B cell (primary cell): ENCODE data around the gene TLL1. TPM values are rescaled to one million over a fixed set of nuclear protein-coding genes. Genes with fewer than 3 reads are reported as not detected.

Source experiments
- ATAC-seq: fragments of 200-7000 bp; cut with Tn5 transposase; one replicate; pipeline ENCODE4 v1.10.0; 2021; ENCODE audit warnings: low read depth, mild to moderate bottlenecking, moderate number of reproducible peaks, moderate library complexity
- CTCF ChIA-PET: fragments of 350-600 bp; sonication (Branson Sonifier 250); formaldehyde crosslinking; loops from one replicate; lab custom pipeline; 2021; ENCODE audit warnings: antibody characterized with exemption, inconsistent platforms; lab: Charles Lee
- POLR2A ChIA-PET: fragments of 350-600 bp; sonication (Branson Sonifier 250); formaldehyde crosslinking; loops from one replicate; lab custom pipeline; 2021; ENCODE audit warnings: antibody characterized with exemption; lab: Charles Lee
- DNase-seq: peaks from one replicate; pipeline ENCODE4 v3.0.0; 2013
- H2AFZ ChIP-seq: 2 replicates; pipeline ENCODE4 v1.6.1; 2012; ENCODE audit warnings: mild to moderate bottlenecking, low read depth, low read length; ENCODE audit not compliant: insufficient read depth, poor library complexity, severe bottlenecking
- H3K27ac ChIP-seq, 2 donors: 1 replicate in 1 of 2; 2 replicates in 1 of 2; pipeline ENCODE4 v1.5.1; 2012 to 2013; ENCODE audit warnings: low read length in 2 of 2, mild to moderate bottlenecking in 2 of 2, moderate library complexity in 1 of 2
- H3K27me3 ChIP-seq, 4 experiments: fragments of 200-600 bp in 1 of 4; sonication (generic) in 1 of 4; replicated peaks in 1 of 4; 1 replicate in 2 of 4; 2 replicates in 2 of 4; pipeline versions ENCODE4 v1.6.1 to v1.7.0; 2013 to 2016; ENCODE audit warnings: low read length in 3 of 4, mild to moderate bottlenecking in 2 of 4, mixed read lengths in 1 of 4, moderate library complexity in 1 of 4; ENCODE audit not compliant: insufficient read depth in 4 of 4, control insufficient read depth in 3 of 4; ENCODE audit errors: control extremely low read depth in 1 of 4
- H3K36me3 ChIP-seq, 2 experiments: replicated peaks in 1 of 2; 1 replicate in 1 of 2; 2 replicates in 1 of 2; pipeline versions ENCODE4 v1.6.1 to v1.7.1; 2013; ENCODE audit warnings: low read length in 1 of 2; ENCODE audit not compliant: insufficient read depth in 2 of 2, control insufficient read depth in 1 of 2; ENCODE audit errors: control extremely low read depth in 1 of 2, extremely low read depth in 1 of 2
- H3K4me1 ChIP-seq, 2 donors: fragments of 200-600 bp in 1 of 2; sonication (generic) in 1 of 2; 1 replicate in 1 of 2; 2 replicates in 1 of 2; pipeline versions ENCODE4 v1.5.1 to v1.6.1; 2013 to 2017; ENCODE audit warnings: low read length in 2 of 2; ENCODE audit not compliant: control insufficient read depth in 2 of 2, insufficient read depth in 2 of 2
- H3K4me2 ChIP-seq: replicated peaks from 2 replicates; pipeline ENCODE3; 2012; ENCODE audit warnings: mild to moderate bottlenecking, low read depth, low read length; ENCODE audit not compliant: poor library complexity, severe bottlenecking
- H3K4me3 ChIP-seq, 5 experiments: fragments of 200-600 bp in 1 of 5; sonication (generic) in 1 of 5; 1 replicate in 3 of 5; 2 replicates in 2 of 5; pipeline versions ENCODE4 v1.5.1 to v1.7.0; 2011 to 2016; ENCODE audit warnings: low read length in 4 of 5, mild to moderate bottlenecking in 4 of 5, low read depth in 2 of 5, control low read depth in 1 of 5, moderate library complexity in 1 of 5; ENCODE audit not compliant: insufficient read depth in 1 of 5; ENCODE audit errors: control extremely low read depth in 1 of 5, extremely low read depth in 1 of 5
- H3K79me2 ChIP-seq: fragments of 200-600 bp; sonication (generic); one replicate; pipeline ENCODE4 v1.6.0; 2016; ENCODE audit warnings: low read length; ENCODE audit not compliant: control insufficient read depth, insufficient read depth
- H3K9ac ChIP-seq: fragments of 200-600 bp; sonication (generic); 2 replicates; pipeline ENCODE4 v1.6.1; 2017; ENCODE audit warnings: mild to moderate bottlenecking, low read length, moderate library complexity
- H3K9me3 ChIP-seq, 3 donors: one replicate each; pipeline versions ENCODE4 v1.6.1 to v1.7.1; 2013; ENCODE audit warnings: low read length in 2 of 3; ENCODE audit not compliant: control insufficient read depth in 2 of 3, insufficient read depth in 1 of 3; ENCODE audit errors: control extremely low read depth in 1 of 3
- H4K20me1 ChIP-seq: 2 replicates; pipeline ENCODE4 v1.6.0; 2012; ENCODE audit warnings: mild to moderate bottlenecking, low read length; ENCODE audit not compliant: insufficient read depth, control insufficient read depth, poor library complexity, severe bottlenecking
- H3K27ac Mint-ChIP-seq: one replicate; pipeline ENCODE4 v1.8.0; 2021; ENCODE audit warnings: mixed read lengths
- H3K27me3 Mint-ChIP-seq: one replicate; pipeline ENCODE4 v1.8.0; 2021; ENCODE audit warnings: mixed read lengths
- H3K4me1 Mint-ChIP-seq: one replicate; pipeline ENCODE4 v1.8.0; 2021; ENCODE audit warnings: mixed read lengths
- H3K4me3 Mint-ChIP-seq: one replicate; pipeline ENCODE4 v1.8.0; 2021; ENCODE audit warnings: mixed read lengths
- H3K9me3 Mint-ChIP-seq: one replicate; pipeline ENCODE4 v1.8.0; 2022; ENCODE audit warnings: mixed read lengths; ENCODE audit not compliant: insufficient read depth
- EZH2 ChIP-seq: IDR thresholded peaks from 2 replicates; pipeline ENCODE4 v1.6.1; 2012; ENCODE audit warnings: borderline replicate concordance, low read depth, mild to moderate bottlenecking, moderate library complexity, low read length; ENCODE audit not compliant: insufficient read depth, poor library complexity, severe bottlenecking
- WGBS: methylation state at CpG from one replicate; pipeline ENCODE4 v1.1.5; 2013; ENCODE audit warnings: missing lambda C conversion rate; ENCODE audit not compliant: insufficient coverage; 5-methylcytosine and 5-hydroxymethylcytosine counted together
- intact Hi-C: fragments of 100-400 bp; cut with micrococcal nuclease; formaldehyde crosslinking; loops from one replicate; pipeline ENCODE4 v1.10.0; 2022
- polyA plus RNA-seq: library from polyadenylated mRNA; depleted of rRNA; stranded (reverse); fragments of >200 nt; gene quantifications from 2 replicates; pipeline ENCODE4 v1.2.3, GENCODE V29; 2012
- total RNA-seq, 2 donors: library from RNA; stranded (reverse); fragments of 120-200 nt in 1 of 2; gene quantifications; 1 replicate in 1 of 2; 2 replicates in 1 of 2; pipeline versions ENCODE4 v1.2.3 to v1.2.4, GENCODE V29; 2013 to 2022
- TF ChIP-seq, protein P1 (sequence below): fragments of 200-600 bp; IDR thresholded peaks from one replicate; pipeline ENCODE4 v1.8.0; 2022; ENCODE audit warnings: antibody characterized with exemption, mild to moderate bottlenecking

TLL1 gene
- total and polyA plus RNA-seq, 2 donors (not counting 1 experiment from before 2014, with no cell fraction given) = not detected

DNA sequence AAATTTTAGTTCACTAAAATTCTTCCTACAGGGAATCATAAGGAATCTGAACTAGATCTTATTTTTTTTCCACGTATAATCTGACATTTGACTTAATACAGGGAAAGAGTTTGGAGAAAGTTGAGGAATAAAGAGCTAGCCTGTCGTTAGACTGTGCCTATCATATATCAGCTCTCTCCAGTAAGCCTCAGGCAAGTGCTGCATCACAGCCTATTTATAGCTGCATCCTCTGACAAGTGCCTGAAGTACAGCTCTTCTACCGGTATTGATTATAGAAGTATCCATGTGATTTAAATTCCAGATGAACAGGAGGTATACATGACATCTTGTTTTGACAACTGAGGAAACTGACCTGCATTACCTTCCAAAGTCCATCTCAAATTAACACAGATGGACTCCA lies 248.9 kb downstream of the TLL1 start:
- CTCF ChIA-PET = no interaction called here

GRCh38 chr4:166123546-166123945 lies 250.5 kb downstream of the TLL1 start:
- no peak overlapping the region for H3K27ac ChIP-seq
- ChIA-PET CTCF (no interaction called here), POLR2A (no interaction called here)
- H4K20me1 ChIP-seq = no peaks in the 10 kb centered on the region
- H3K79me2 ChIP-seq = no peaks in the 10 kb centered on the region
- H3K27me3 Mint-ChIP-seq = no peaks in the 10 kb centered on the region
- H3K27me3 ChIP-seq = no peaks in the 10 kb centered on the region
- intact Hi-C loops = no loop called here
- no peaks in the 10 kb centered on the region for H3K9me3 Mint-ChIP-seq
- no peaks in the 10 kb centered on the region for H3K9me3 ChIP-seq
- H3K4me2 ChIP-seq = no peak overlapping the region
- no peak overlapping the region for H3K4me3 ChIP-seq
- no peaks in the 10 kb centered on the region for H3K4me1 ChIP-seq
- H3K4me3 Mint-ChIP-seq = no peak overlapping the region
- no peak overlapping the region for H3K27ac Mint-ChIP-seq
- TF ChIP-seq, protein P1, sequence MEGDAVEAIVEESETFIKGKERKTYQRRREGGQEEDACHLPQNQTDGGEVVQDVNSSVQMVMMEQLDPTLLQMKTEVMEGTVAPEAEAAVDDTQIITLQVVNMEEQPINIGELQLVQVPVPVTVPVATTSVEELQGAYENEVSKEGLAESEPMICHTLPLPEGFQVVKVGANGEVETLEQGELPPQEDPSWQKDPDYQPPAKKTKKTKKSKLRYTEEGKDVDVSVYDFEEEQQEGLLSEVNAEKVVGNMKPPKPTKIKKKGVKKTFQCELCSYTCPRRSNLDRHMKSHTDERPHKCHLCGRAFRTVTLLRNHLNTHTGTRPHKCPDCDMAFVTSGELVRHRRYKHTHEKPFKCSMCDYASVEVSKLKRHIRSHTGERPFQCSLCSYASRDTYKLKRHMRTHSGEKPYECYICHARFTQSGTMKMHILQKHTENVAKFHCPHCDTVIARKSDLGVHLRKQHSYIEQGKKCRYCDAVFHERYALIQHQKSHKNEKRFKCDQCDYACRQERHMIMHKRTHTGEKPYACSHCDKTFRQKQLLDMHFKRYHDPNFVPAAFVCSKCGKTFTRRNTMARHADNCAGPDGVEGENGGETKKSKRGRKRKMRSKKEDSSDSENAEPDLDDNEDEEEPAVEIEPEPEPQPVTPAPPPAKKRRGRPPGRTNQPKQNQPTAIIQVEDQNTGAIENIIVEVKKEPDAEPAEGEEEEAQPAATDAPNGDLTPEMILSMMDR = no peak
- no peak for TF ChIP-seq EZH2
- H2AFZ ChIP-seq = no peak overlapping the region
- ATAC-seq (no peak), DNase-seq (no peak)
- no peak overlapping the region for H3K9ac ChIP-seq
- no peaks in the 10 kb centered on the region for H3K4me1 Mint-ChIP-seq
- H3K36me3 ChIP-seq = no peaks in the 10 kb centered on the region

More for the DNA sequence above, 248.9 kb downstream of the TLL1 start:
- H2AFZ ChIP-seq = no peak overlapping the region
- intact Hi-C loops = no loop called here
- no peak overlapping the region for H3K9ac ChIP-seq
- ATAC-seq (no peak), DNase-seq (no peak)
- Mint-ChIP-seq H3K9me3 (no peaks in the 10 kb centered on the region), H3K4me1 (no peaks in the 10 kb centered on the region), H3K4me3 (no peak overlapping the region), H3K27me3 (no peaks in the 10 kb centered on the region), H3K27ac (no peak overlapping the region)
- no peaks in the 10 kb centered on the region for H3K79me2 ChIP-seq
- POLR2A ChIA-PET = no interaction called here
- H3K36me3 ChIP-seq = no peaks in the 10 kb centered on the region
- H3K4me3 ChIP-seq = no peak overlapping the region
- no peak overlapping the region for H3K27ac ChIP-seq
- H3K4me2 ChIP-seq = no peak overlapping the region
- no peaks in the 10 kb centered on the region for H3K4me1 ChIP-seq
- H4K20me1 ChIP-seq = no peaks in the 10 kb centered on the region
- WGBS = no CpG with 5 or more reads among the region's 3 CpGs
- no peaks in the 10 kb centered on the region for H3K9me3 ChIP-seq
- no peak for TF ChIP-seq EZH2
- TF ChIP-seq, protein P1 = no peak
- H3K27me3 ChIP-seq = no peaks in the 10 kb centered on the region
